Measurements from ENCODE around the gene STAP1.

STAP1 gene

GRCh38 chr4:67556436-67556835 lies 2.1 kb upstream of the STAP1 start:
- DNase-seq = no peak

- DNase-seq = no peak
Observed at GRCh38 chr4:67565284-67565683, 6.8 kb downstream of the STAP1 start.

- DNase-seq = no peak
Observed at GRCh38 chr4:67566335-67566734, 7.8 kb downstream of the STAP1 start.

- DNase-seq = no peak
Observed at GRCh38 chr4:67568820-67569219, 10.3 kb downstream of the STAP1 start.

- DNase-seq = no peak
Observed at GRCh38 chr4:67570537-67570936, 12.0 kb downstream of the STAP1 start.

GRCh38 chr4:67571975-67572374 lies 13.4 kb downstream of the STAP1 start:
- DNase-seq = no peak

GRCh38 chr4:67573193-67573592 lies 14.7 kb downstream of the STAP1 start:
- DNase-seq = no peak

- DNase-seq = peak; percentile 67
Observed at GRCh38 chr4:67575232-67576058, 16.9 kb downstream of the STAP1 start.

- no peak for DNase-seq
Observed at GRCh38 chr4:67576059-67576466, 17.5 kb downstream of the STAP1 start.

GRCh38 chr4:67576538-67576937 lies 18.0 kb downstream of the STAP1 start:
- DNase-seq = no peak

- no peak for DNase-seq
Observed at GRCh38 chr4:67580577-67580976, 22.1 kb downstream of the STAP1 start.

- DNase-seq = no peak
Observed at GRCh38 chr4:67581208-67581857, 22.8 kb downstream of the STAP1 start.

GRCh38 chr4:67581913-67582312 lies 23.4 kb downstream of the STAP1 start:
- no peak for DNase-seq

GRCh38 chr4:67584496-67584895 lies 26.0 kb downstream of the STAP1 start:
- DNase-seq = no peak

- DNase-seq = no peak
Observed at GRCh38 chr4:67587156-67587555, 28.6 kb downstream of the STAP1 start.

GRCh38 chr4:67593741-67594175 lies 35.2 kb downstream of the STAP1 start:
- no peak for DNase-seq

GRCh38 chr4:67603310-67604028 lies 44.9 kb downstream of the STAP1 start:
- DNase-seq = no peak

- no peak for DNase-seq
Observed at GRCh38 chr4:67604029-67604381, 45.5 kb downstream of the STAP1 start.

GRCh38 chr4:67604749-67605148 lies 46.2 kb downstream of the STAP1 start:
- DNase-seq = no peak

GRCh38 chr4:67608027-67608426 lies 49.5 kb downstream of the STAP1 start:
- DNase-seq = no peak

GRCh38 chr4:67614186-67614585 lies 55.7 kb downstream of the STAP1 start:
- no peak for DNase-seq

- DNase-seq = no peak
Observed at GRCh38 chr4:67615119-67615518, 56.6 kb downstream of the STAP1 start.

GRCh38 chr4:67616478-67616877 lies 58.0 kb downstream of the STAP1 start:
- no peak for DNase-seq

- no peak for DNase-seq
Observed at GRCh38 chr4:67624939-67625338, 66.4 kb downstream of the STAP1 start.

Measured in SHP77 treated with DMSO at 0.1 percent for 48 hours (cell line).